GM12873 (cell line): ENCODE results near the gene DCUN1D5.

Experiments used
- CTCF ChIP-seq: IDR thresholded peaks from 2 replicates; pipeline ENCODE4 v1.5.1; 2012; ENCODE audit warnings: low read depth, mild to moderate bottlenecking, moderate library complexity, low read length, control low read depth; ENCODE audit not compliant: insufficient read depth; ENCODE audit errors: missing control alignments

The DCUN1D5 gene

GRCh38 chr11:103013421-103013820 is 78.5 kb downstream of the DCUN1D5 start:
- no peak for TF ChIP-seq CTCF
